Activated T-helper 2 cell treated with anti-CD3 and anti-CD28 coated beads, Interferon-gamma antibody, Interleukin-2, Interleukin-4, amounts not matched to agents 10 μg/mL and 5 μg/mL and 100 μg/mL, durations not matched to agents 14 hours and 24 hours and 36 hours (primary cell): ENCODE measurements around the gene DENND2A. TPM values are rescaled to one million over a fixed set of nuclear protein-coding genes. Genes with fewer than 3 reads are reported as not detected.

Experiments used
- DNase-seq: peaks from one replicate; pipeline ENCODE4 v3.0.0; 2021; ENCODE audit warnings: low spot score
- H3K27ac Mint-ChIP-seq: one replicate; pipeline ENCODE4 v1.8.0; 2021; ENCODE audit warnings: mixed read lengths
- H3K27me3 Mint-ChIP-seq: one replicate; pipeline ENCODE4 v1.8.0; 2021; ENCODE audit warnings: low read depth, mixed read lengths
- H3K36me3 Mint-ChIP-seq: one replicate; pipeline ENCODE4 v1.8.0; 2021; ENCODE audit warnings: low read depth, mixed read lengths
- H3K4me1 Mint-ChIP-seq: one replicate; pipeline ENCODE4 v1.8.0; 2021; ENCODE audit warnings: low read depth, mixed read lengths
- H3K4me3 Mint-ChIP-seq: one replicate; pipeline ENCODE4 v1.8.0; 2021; ENCODE audit warnings: low read depth, mild to moderate bottlenecking, moderate library complexity, mixed read lengths
- H3K9me3 Mint-ChIP-seq: one replicate; pipeline ENCODE4 v1.8.0; 2021; ENCODE audit warnings: mixed read lengths
- intact Hi-C: fragments of 100-400 bp; cut with micrococcal nuclease; formaldehyde crosslinking; loops from one replicate; pipeline ENCODE4 v1.15.1; 2023
- total RNA-seq: library from RNA; stranded (reverse); gene quantifications from 2 replicates; pipeline ENCODE4 v1.2.3, GENCODE V29; 2022

DENND2A gene, protein sequence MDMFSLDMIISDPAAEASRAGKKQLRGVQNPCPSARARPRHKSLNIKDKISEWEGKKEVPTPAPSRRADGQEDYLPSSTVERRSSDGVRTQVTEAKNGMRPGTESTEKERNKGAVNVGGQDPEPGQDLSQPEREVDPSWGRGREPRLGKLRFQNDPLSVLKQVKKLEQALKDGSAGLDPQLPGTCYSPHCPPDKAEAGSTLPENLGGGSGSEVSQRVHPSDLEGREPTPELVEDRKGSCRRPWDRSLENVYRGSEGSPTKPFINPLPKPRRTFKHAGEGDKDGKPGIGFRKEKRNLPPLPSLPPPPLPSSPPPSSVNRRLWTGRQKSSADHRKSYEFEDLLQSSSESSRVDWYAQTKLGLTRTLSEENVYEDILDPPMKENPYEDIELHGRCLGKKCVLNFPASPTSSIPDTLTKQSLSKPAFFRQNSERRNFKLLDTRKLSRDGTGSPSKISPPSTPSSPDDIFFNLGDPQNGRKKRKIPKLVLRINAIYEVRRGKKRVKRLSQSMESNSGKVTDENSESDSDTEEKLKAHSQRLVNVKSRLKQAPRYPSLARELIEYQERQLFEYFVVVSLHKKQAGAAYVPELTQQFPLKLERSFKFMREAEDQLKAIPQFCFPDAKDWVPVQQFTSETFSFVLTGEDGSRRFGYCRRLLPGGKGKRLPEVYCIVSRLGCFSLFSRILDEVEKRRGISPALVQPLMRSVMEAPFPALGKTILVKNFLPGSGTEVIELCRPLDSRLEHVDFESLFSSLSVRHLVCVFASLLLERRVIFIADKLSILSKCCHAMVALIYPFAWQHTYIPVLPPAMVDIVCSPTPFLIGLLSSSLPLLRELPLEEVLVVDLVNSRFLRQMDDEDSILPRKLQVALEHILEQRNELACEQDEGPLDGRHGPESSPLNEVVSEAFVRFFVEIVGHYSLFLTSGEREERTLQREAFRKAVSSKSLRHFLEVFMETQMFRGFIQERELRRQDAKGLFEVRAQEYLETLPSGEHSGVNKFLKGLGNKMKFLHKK
- not detected in 2 replicates for total RNA-seq

DNA sequence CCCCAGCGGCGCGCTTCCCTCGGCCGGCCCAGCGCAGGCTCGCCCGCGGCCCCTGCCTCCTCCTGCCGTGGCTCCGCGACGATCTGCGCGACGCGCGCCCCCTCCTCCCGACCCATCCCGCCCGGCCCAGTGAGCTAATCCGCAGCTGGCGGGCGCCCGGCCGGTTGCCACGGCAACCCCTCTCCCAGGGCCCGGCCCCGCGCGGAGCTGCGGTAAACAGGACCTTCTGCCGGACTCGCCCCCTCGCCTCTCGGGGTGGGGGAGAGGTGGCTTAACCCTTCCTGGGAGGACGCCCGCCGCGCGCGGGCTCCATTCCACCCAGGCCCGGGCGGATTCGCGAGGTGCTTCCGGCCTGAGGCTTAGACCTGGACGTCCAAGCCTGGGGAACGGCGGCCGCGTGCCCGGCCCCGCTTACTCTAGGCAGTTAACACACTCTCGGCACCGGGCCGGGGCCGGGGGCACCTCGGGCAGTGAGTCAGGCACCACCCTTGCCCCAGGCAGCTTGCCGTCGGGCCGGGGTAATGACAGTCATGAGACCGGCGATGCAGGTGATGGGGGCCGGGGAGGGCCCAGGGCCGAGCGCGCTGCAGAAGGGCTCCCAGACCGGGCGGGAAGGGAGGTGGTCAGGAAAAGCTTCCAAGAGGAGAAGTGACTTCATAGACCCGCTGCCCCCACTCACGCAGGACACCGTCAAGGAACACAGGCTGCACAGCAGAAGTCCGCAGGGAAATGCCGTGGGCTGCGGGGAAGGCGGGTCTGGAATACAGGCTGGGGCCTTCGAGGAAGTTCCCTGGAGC lies at the start of gene DENND2A:
TSS of gene DENND2A (minus strand) at position 87 of the 797 bp plus-strand sequence. CDS start 38,416 bp downstream, outside the sequence.
- Mint-ChIP-seq H3K9me3 (no peaks in the 10 kb centered on the region), H3K36me3 (no peaks in the 10 kb centered on the region), H3K27me3 (peaks cover 66% of the 10 kb centered on the region), H3K4me3 (peak within 1 kb of the TSS; percentile 68), H3K4me1 (peaks cover 10% of the 10 kb centered on the region), H3K27ac (no peak within 1 kb of the TSS)
- no peak for DNase-seq
- intact Hi-C loops, result no loop called here

DNA sequence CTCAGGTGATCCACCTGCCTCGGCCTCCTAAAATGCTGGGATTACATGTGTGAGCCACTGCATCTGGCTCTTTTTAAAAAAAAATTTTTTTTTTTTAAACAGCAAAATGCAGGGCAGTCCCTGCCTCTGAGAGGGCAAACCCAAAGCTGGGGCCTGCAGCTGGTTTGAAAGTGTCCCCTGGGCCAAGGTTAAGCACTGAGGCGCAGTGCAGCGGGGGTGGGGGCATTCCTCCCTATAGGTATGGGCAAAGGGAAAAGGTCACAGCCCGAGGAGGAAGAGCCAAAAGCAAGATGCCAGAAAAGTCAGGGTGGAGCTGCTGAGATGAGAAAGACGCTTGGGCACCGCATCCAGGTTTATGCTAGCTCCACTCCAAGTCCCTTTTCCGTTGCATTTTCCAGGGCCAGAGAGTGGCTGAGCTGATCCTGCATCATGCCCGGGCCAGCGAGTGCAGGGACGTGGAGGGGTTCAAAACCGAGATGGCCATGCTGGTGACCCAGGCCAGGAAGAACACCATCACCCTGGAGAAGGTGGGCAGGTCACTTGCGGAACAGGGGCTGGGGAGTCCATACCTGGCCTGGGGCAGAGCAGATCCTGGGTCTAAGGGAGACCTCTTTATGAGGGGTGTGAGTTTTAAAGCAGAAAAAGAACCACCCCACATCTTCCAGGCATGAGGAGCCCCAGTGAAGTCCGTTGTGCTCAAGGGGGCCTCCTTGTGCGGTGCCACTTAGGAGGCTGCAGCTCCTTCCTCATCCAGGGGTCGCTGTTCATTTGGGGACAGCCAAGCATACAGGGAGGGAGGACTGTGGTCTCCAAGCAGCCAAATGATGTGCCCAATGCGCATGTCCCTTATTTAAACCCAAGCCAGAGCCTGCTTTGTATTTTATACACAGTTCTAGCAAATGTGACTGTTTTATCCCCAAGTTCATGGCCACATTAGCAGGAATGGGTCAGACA lies 48.9 kb upstream of the DENND2A start:
- DNase-seq, result no peak
- Mint-ChIP-seq H3K27me3 (no peaks in the 10 kb centered on the region), H3K4me3 (no peak overlapping the region), H3K36me3 (peaks cover 38% of the 10 kb centered on the region), H3K4me1 (peaks cover 5% of the 10 kb centered on the region), H3K27ac (no peak overlapping the region), H3K9me3 (no peaks in the 10 kb centered on the region)
- intact Hi-C loops, result no loop called here

GRCh38 chr7:140688341-140688740 lies 47.7 kb upstream of the DENND2A start:
- peaks cover 45% of the 10 kb centered on the region for H3K36me3 Mint-ChIP-seq
- peaks cover 5% of the 10 kb centered on the region for H3K4me1 Mint-ChIP-seq
- intact Hi-C loops, result no loop called here
- no peaks in the 10 kb centered on the region for H3K9me3 Mint-ChIP-seq
- no peak overlapping the region for H3K4me3 Mint-ChIP-seq
- no peak overlapping the region for H3K27ac Mint-ChIP-seq
- H3K27me3 Mint-ChIP-seq, result no peaks in the 10 kb centered on the region
- DNase-seq, result no peak

DNA sequence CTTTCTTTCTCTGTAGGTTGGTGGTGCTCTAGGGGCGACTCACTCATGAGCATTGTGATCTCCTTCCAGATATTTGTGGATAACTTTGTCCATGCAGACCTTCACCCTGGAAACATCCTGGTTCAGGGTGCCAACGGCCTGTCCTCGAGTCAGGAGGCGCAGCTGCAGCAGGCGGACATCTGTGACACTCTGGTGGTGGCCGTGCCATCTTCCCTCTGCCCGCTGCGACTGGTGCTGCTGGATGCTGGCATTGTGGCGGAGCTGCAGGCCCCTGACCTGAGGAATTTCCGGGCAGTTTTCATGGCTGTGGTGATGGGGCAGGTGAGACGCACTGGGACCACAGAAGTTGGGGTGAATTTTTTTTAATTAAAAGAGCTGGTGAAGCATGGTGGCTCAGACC lies 46.3 kb upstream of the DENND2A start:
- Mint-ChIP-seq H3K4me1 (no peaks in the 10 kb centered on the region), H3K27me3 (no peaks in the 10 kb centered on the region), H3K36me3 (peaks cover 40% of the 10 kb centered on the region), H3K27ac (no peak overlapping the region), H3K4me3 (no peak overlapping the region), H3K9me3 (no peaks in the 10 kb centered on the region)
- intact Hi-C loops, result no loop called here
- no peak for DNase-seq

DNA sequence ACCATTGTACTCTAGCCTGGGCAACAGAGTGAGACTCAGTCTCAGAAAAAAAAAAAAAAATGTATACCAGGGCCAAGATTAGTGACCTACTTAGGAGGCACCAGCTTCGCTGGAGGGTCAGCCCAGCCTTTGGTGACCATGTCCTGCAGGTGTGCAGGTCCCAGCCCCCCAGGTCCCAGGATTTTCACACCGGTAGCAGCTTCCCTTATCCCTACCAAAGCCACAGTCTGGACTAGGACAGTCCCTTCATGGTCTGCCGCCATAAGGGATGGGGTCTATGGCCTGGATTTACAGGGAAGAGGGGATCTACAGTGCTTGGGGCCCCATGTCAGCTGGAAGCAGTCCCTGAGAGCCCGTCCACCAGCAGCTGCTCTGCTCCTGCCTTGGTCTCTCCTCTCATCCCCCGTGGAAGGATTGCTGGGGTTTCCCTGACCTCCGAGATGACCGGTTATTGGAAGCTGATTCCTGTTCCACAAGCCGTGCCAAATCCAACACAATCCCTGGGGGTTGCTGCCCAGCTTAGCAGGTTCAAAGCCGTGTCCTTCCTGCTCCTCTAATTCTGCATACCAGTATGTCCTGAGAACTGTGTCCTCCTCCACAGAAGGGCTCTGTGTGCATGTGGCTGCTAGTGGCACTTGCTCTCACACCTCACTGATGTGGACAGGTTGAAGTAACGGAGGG lies 44.9 kb upstream of the DENND2A start:
- Mint-ChIP-seq H3K27ac (no peak overlapping the region), H3K4me1 (no peaks in the 10 kb centered on the region), H3K27me3 (no peaks in the 10 kb centered on the region), H3K9me3 (no peaks in the 10 kb centered on the region), H3K4me3 (no peak overlapping the region), H3K36me3 (peaks cover 42% of the 10 kb centered on the region)
- no peak for DNase-seq
- intact Hi-C loops, result no loop called here

- no peaks in the 10 kb centered on the region for H3K4me1 Mint-ChIP-seq
- H3K27ac Mint-ChIP-seq, result no peak overlapping the region
- DNase-seq, result no peak
- intact Hi-C loops, result no loop called here
- no peaks in the 10 kb centered on the region for H3K9me3 Mint-ChIP-seq
- no peaks in the 10 kb centered on the region for H3K27me3 Mint-ChIP-seq
- H3K36me3 Mint-ChIP-seq, result peaks cover 46% of the 10 kb centered on the region
- H3K4me3 Mint-ChIP-seq, result no peak overlapping the region
These were observed 43.7 kb upstream of the DENND2A start for GRCh38 chr7:140684066-140684950.

GRCh38 chr7:140683657-140684056 lies 43.0 kb upstream of the DENND2A start:
- Mint-ChIP-seq H3K9me3 (no peaks in the 10 kb centered on the region), H3K4me3 (no peak overlapping the region), H3K27ac (no peak overlapping the region), H3K36me3 (peaks cover 48% of the 10 kb centered on the region), H3K27me3 (no peaks in the 10 kb centered on the region), H3K4me1 (no peaks in the 10 kb centered on the region)
- no peak for DNase-seq
- intact Hi-C loops, result no loop called here

GRCh38 chr7:140681766-140682165 lies 41.2 kb upstream of the DENND2A start:
- DNase-seq, result no peak
- intact Hi-C loops, result no loop called here
- Mint-ChIP-seq H3K4me1 (no peaks in the 10 kb centered on the region), H3K36me3 (peaks cover 53% of the 10 kb centered on the region), H3K27ac (no peak overlapping the region), H3K4me3 (no peak overlapping the region), H3K9me3 (no peaks in the 10 kb centered on the region), H3K27me3 (no peaks in the 10 kb centered on the region)

DNA sequence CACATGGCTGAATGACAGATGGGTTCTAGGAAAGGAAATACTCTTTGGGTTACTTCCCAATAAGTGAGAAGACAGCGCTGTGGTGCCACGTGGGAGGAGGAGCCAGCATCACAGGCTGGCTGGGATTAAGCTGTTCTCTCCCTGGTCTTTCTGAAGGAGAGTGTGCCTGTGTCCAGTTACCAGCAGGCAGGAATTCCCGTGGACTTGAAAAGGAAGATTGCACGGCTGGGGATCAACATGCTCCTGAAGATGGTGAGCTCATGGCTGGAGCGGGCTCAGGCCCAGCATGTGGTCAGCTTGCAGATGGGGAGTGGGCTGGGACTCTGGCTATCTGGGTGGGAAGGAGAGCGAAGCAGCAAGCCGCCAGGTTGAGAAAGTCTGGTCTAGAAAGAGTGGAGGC lies 40.3 kb upstream of the DENND2A start:
- Mint-ChIP-seq H3K36me3 (peaks cover 59% of the 10 kb centered on the region), H3K9me3 (no peaks in the 10 kb centered on the region), H3K27me3 (no peaks in the 10 kb centered on the region), H3K4me3 (no peak overlapping the region), H3K27ac (no peak overlapping the region), H3K4me1 (peaks cover 3% of the 10 kb centered on the region)
- intact Hi-C loops, result no loop called here
- no peak for DNase-seq

- intact Hi-C loops, result no loop called here
- DNase-seq, result no peak
- Mint-ChIP-seq H3K4me3 (no peak overlapping the region), H3K36me3 (peaks cover 60% of the 10 kb centered on the region), H3K4me1 (peaks cover 18% of the 10 kb centered on the region), H3K27me3 (no peaks in the 10 kb centered on the region), H3K9me3 (no peaks in the 10 kb centered on the region), H3K27ac (no peak overlapping the region)
These were observed 38.6 kb upstream of the DENND2A start for GRCh38 chr7:140679186-140679585.

GRCh38 chr7:140678816-140679130 lies 38.2 kb upstream of the DENND2A start:
- intact Hi-C loops, result no loop called here
- Mint-ChIP-seq H3K4me1 (peaks cover 22% of the 10 kb centered on the region), H3K9me3 (no peaks in the 10 kb centered on the region), H3K27me3 (no peaks in the 10 kb centered on the region), H3K36me3 (peaks cover 56% of the 10 kb centered on the region), H3K27ac (no peak overlapping the region), H3K4me3 (no peak overlapping the region)
- DNase-seq, result no peak
